Measurements from ENCODE around the gene BOD1L2. TPM values are rescaled to one million over a fixed set of nuclear protein-coding genes. Genes with fewer than 3 reads are reported as not detected.

BOD1L2 gene
- total RNA-seq, 4 donors from 2014 or later, result not detected

- Histone ChIP-seq H3K9me3 (no peaks in the 10 kb centered on the region), H3K36me3 (no peaks in the 10 kb centered on the region), H3K27ac (no peak overlapping the region), H3K27me3 (peaks cover 0 to 57% (median 0%) of the 10 kb centered on the region in 4 donors), H3K4me1 (no peaks in the 10 kb centered on the region), H3K4me3 (no peak overlapping the region)
- no peak for TF ChIP-seq POLR2A (IDR thresholded peaks at IDR 0.05)
- TF ChIP-seq, protein P1, sequence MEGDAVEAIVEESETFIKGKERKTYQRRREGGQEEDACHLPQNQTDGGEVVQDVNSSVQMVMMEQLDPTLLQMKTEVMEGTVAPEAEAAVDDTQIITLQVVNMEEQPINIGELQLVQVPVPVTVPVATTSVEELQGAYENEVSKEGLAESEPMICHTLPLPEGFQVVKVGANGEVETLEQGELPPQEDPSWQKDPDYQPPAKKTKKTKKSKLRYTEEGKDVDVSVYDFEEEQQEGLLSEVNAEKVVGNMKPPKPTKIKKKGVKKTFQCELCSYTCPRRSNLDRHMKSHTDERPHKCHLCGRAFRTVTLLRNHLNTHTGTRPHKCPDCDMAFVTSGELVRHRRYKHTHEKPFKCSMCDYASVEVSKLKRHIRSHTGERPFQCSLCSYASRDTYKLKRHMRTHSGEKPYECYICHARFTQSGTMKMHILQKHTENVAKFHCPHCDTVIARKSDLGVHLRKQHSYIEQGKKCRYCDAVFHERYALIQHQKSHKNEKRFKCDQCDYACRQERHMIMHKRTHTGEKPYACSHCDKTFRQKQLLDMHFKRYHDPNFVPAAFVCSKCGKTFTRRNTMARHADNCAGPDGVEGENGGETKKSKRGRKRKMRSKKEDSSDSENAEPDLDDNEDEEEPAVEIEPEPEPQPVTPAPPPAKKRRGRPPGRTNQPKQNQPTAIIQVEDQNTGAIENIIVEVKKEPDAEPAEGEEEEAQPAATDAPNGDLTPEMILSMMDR (IDR thresholded peaks at IDR 0.05), result no peak
- intact Hi-C loops (cut with DNase I), result no loop called here
- 7 to 9% methylated on average over 4 to 8 of the region's 33 CpGs for WGBS, 2 donors
- DNase-seq, result no peak
Observed at GRCh38 chr18:57121542-57122112, 25.3 kb upstream of the BOD1L2 start.

DNA sequence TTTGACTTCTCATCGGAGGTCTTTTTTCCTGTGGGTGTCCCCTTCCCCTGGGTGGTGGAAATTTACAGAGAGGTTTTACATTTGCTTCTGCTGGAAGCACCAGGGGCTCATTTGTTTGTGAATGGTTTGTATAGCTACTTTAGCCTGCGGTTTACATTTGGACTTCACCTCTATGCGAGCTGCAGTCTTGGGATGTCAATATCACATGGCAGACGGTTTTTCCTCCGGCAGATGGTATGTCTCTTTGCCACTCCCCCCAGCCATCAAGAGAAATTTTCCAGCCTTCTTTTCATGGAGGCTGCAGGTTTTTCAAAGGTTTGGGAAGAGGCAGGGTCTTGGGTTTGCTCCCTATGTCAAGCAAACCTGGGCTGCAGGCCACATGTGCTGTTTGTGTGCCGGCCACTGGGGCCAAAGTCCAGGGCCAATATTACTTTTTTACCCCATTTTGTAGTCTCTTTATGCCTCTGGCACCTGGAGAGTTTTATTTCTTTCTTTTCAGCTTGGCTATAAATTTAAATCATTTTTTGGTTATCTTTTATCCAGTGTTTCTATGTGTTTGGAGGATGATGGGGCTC, 23.9 kb upstream of the BOD1L2 start:
- 19 to 20% methylated on average over 4 to 6 of the region's 6 CpGs for WGBS, 2 donors
- Histone ChIP-seq H3K36me3 (no peaks in the 10 kb centered on the region), H3K27me3 (peaks cover 0 to 70% (median 0%) of the 10 kb centered on the region in 4 donors), H3K27ac (no peak overlapping the region), H3K4me3 (no peak overlapping the region), H3K9me3 (no peaks in the 10 kb centered on the region), H3K4me1 (no peaks in the 10 kb centered on the region)
- TF ChIP-seq POLR2A (IDR thresholded peaks at IDR 0.05), result no peak
- TF ChIP-seq, protein P1 (IDR thresholded peaks at IDR 0.05), result no peak
- DNase-seq, result no peak
- intact Hi-C loops (cut with DNase I), result no loop called here

DNA sequence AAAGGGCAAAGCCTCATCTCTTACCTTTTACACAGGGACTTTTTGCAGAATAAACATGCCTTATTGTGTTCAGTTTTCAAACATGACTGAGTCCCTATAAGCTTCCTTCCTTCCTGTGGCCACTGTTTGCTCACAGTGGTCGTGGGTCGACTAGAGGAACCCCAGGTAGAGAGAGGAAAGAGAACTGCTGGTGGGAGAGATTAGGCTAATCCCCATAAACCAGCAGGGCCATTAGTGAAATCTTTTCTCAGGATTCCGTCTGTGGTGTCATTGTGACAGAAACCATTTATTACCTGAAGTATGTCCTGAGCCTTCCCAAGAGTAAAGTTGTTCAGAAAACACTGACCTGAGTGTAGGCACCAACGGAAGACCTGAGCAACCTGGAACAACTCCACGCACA, 21.3 kb upstream of the BOD1L2 start:
- DNase-seq, result no peak
- H3K9me3 ChIP-seq, result no peaks in the 10 kb centered on the region
- H3K36me3 ChIP-seq, result no peaks in the 10 kb centered on the region
- H3K4me3 ChIP-seq, result no peak overlapping the region
- peaks cover 0 to 70% (median 0%) of the 10 kb centered on the region in 4 donors for H3K27me3 ChIP-seq
- no peak for TF ChIP-seq POLR2A (IDR thresholded peaks at IDR 0.05)
- TF ChIP-seq, protein P1 (IDR thresholded peaks at IDR 0.05), result no peak
- no peak overlapping the region for H3K27ac ChIP-seq
- WGBS, 2 donors, result 41 to 42% methylated on average over 5 of the region's 5 CpGs
- intact Hi-C loops (cut with DNase I), result no loop called here
- no peaks in the 10 kb centered on the region for H3K4me1 ChIP-seq

GRCh38 chr18:57128220-57128932, 18.5 kb upstream of the BOD1L2 start:
- no peak overlapping the region for H3K27ac ChIP-seq
- no peak for DNase-seq
- H3K4me3 ChIP-seq, result no peak overlapping the region
- 72% methylated on average over 6 to 7 of the region's 8 CpGs for WGBS, 2 donors
- H3K27me3 ChIP-seq, result peaks cover 0 to 43% (median 0%) of the 10 kb centered on the region in 4 donors
- H3K9me3 ChIP-seq, result no peaks in the 10 kb centered on the region
- intact Hi-C loops (cut with DNase I), result no loop called here
- H3K4me1 ChIP-seq, result no peaks in the 10 kb centered on the region
- no peaks in the 10 kb centered on the region for H3K36me3 ChIP-seq
- no peak for TF ChIP-seq POLR2A (IDR thresholded peaks at IDR 0.05)
- TF ChIP-seq, protein P1 (IDR thresholded peaks at IDR 0.05), result no peak

GRCh38 chr18:57131101-57131500, 15.8 kb upstream of the BOD1L2 start:
- WGBS, 2 donors, result 65 to 80% methylated on average over 2 to 5 of the region's 5 CpGs
- H3K4me1 ChIP-seq, result no peaks in the 10 kb centered on the region
- intact Hi-C loops (cut with DNase I), result no loop called here
- no peak for DNase-seq
- H3K9me3 ChIP-seq, result no peaks in the 10 kb centered on the region
- H3K36me3 ChIP-seq, result no peaks in the 10 kb centered on the region
- TF ChIP-seq POLR2A (IDR thresholded peaks at IDR 0.05), result no peak
- no peak overlapping the region for H3K4me3 ChIP-seq
- peaks cover 0 to 22% (median 0%) of the 10 kb centered on the region in 4 donors for H3K27me3 ChIP-seq
- no peak overlapping the region for H3K27ac ChIP-seq
